Keratinocyte (primary cell): ENCODE results near the gene ZNF516. TPM values are rescaled to one million over a fixed set of nuclear protein-coding genes. Genes with fewer than 3 reads are reported as not detected.

ENCODE experiments used
- DNase-seq: peaks from one replicate; pipeline ENCODE4 v3.0.0-alpha.2; 2011; ENCODE audit warnings: low read depth, missing footprints, low spot score
- FAIRE-seq: peaks from 2 replicates; lab custom pipeline; 2011; peaks lifted over from hg19 to GRCh38; lab: Jason Lieb, UNC
- H2AFZ ChIP-seq: 2 replicates; pipeline ENCODE4 v1.6.0; 2012; ENCODE audit warnings: low read length, control low read depth, inconsistent platforms; ENCODE audit not compliant: control insufficient read depth
- H3K27ac ChIP-seq: 2 replicates; pipeline ENCODE4 v1.5.1; 2011; ENCODE audit warnings: low read length; ENCODE audit not compliant: control insufficient read depth, insufficient read depth
- H3K27me3 ChIP-seq: 3 replicates; pipeline ENCODE4 v1.6.0; 2011; ENCODE audit warnings: low read length; ENCODE audit not compliant: control insufficient read depth, insufficient read depth; ENCODE audit errors: extremely low read depth
- H3K36me3 ChIP-seq, 2 experiments: 2 replicates in 1 of 2; 3 replicates in 1 of 2; pipeline ENCODE4 v1.5.1; 2011; ENCODE audit warnings: low read length in 2 of 2, mild to moderate bottlenecking in 1 of 2; ENCODE audit not compliant: control insufficient read depth in 2 of 2, insufficient read depth in 2 of 2; ENCODE audit errors: extremely low read depth in 1 of 2
- H3K4me1 ChIP-seq: 3 replicates; pipeline ENCODE4 v1.5.1; 2011; ENCODE audit warnings: low read length; ENCODE audit not compliant: control insufficient read depth, insufficient read depth; ENCODE audit errors: extremely low read depth
- H3K4me2 ChIP-seq: 3 replicates; pipeline ENCODE4 v1.6.0; 2011; ENCODE audit warnings: low read depth, low read length; ENCODE audit not compliant: control insufficient read depth, insufficient read depth; ENCODE audit errors: extremely low read depth
- H3K4me3 ChIP-seq, 3 experiments: fragments of 200-600 bp in 1 of 3; sonication (generic) in 1 of 3; 2 replicates in 2 of 3; 3 replicates in 1 of 3; pipeline ENCODE4 v1.5.1; 2011 to 2016; ENCODE audit warnings: low read length in 3 of 3, mild to moderate bottlenecking in 3 of 3, control low read depth in 2 of 3, inconsistent platforms in 1 of 3, low read depth in 1 of 3, mixed read lengths in 1 of 3, mixed run types in 1 of 3, moderate library complexity in 1 of 3; ENCODE audit not compliant: control insufficient read depth in 2 of 3, insufficient read depth in 2 of 3; ENCODE audit errors: extremely low read depth in 1 of 3
- H3K79me2 ChIP-seq: 2 replicates; pipeline ENCODE4 v1.6.0; 2012; ENCODE audit warnings: low read length; ENCODE audit not compliant: control insufficient read depth, insufficient read depth
- H3K9ac ChIP-seq: 3 replicates; pipeline ENCODE4 v1.6.0; 2011; ENCODE audit warnings: low read length; ENCODE audit not compliant: control insufficient read depth, insufficient read depth; ENCODE audit errors: extremely low read depth
- H3K9me1 ChIP-seq: 3 replicates; pipeline ENCODE4 v1.6.0; 2011; ENCODE audit warnings: low read length; ENCODE audit not compliant: control insufficient read depth, insufficient read depth; ENCODE audit errors: extremely low read depth
- H3K9me3 ChIP-seq: 2 replicates; pipeline ENCODE4 v1.5.1; 2012; ENCODE audit warnings: low read depth, low read length; ENCODE audit not compliant: control insufficient read depth
- H4K20me1 ChIP-seq: 3 replicates; pipeline ENCODE4 v1.6.0; 2011; ENCODE audit warnings: low read length; ENCODE audit not compliant: control insufficient read depth, insufficient read depth; ENCODE audit errors: extremely low read depth
- CTCF ChIP-seq, 3 experiments: IDR thresholded peaks in 1 of 3; conservative IDR thresholded peaks in 1 of 3; optimal IDR thresholded peaks in 1 of 3; 2 replicates in 2 of 3; 3 replicates in 1 of 3; pipeline versions ENCODE3 to v1.5.1; 2011; ENCODE audit warnings: low read length in 3 of 3, mild to moderate bottlenecking in 3 of 3, moderate library complexity in 2 of 3, control low read depth in 1 of 3, inconsistent platforms in 1 of 3; ENCODE audit not compliant: insufficient read depth in 2 of 3; ENCODE audit errors: extremely low read depth in 1 of 3
- EZH2 ChIP-seq: IDR thresholded peaks from one replicate; pipeline ENCODE4 v1.6.1; 2012; ENCODE audit warnings: inconsistent platforms, mild to moderate bottlenecking, low read length, moderate library complexity
- dilution Hi-C: fragments of 300-500 bp; cut with MboI; formaldehyde crosslinking; loops from one replicate; pipeline ENCODE4 v1.7.0; 2020; ENCODE audit warnings: low sequenced_read_pairs; ENCODE audit not compliant: extremely low pct_ligation_motif_present
- polyA plus RNA-seq, 5 experiments: library from polyadenylated mRNA; depleted of rRNA in 3 of 5; stranded (reverse) in 3 of 5; stranded (forward) in 1 of 5; unstranded in 1 of 5; fragments of >200 nt; gene quantifications; 1 replicate in 1 of 5; 2 replicates in 3 of 5; 3 replicates in 1 of 5; pipeline versions ENCODE4 v1.2.1 to v1.2.3, GENCODE V29; 2011 to 2012; ENCODE audit warnings: missing spikeins in 2 of 5, low read depth in 1 of 5, low replicate concordance in 1 of 5

Gene ZNF516
- polyA plus RNA-seq, 1 donor (not counting 4 experiments of a cell fraction or from before 2014, with no cell fraction given), result 9.3 TPM

- FAIRE-seq, result no peak
- H4K20me1 ChIP-seq, result peaks cover 5% of the 10 kb centered on the region
These were observed 120.4 kb downstream of the ZNF516 start for GRCh38 chr18:76374330-76375281.

GRCh38 chr18:76373297-76373696 lies 121.7 kb downstream of the ZNF516 start:
- Histone ChIP-seq H3K27ac (no peak overlapping the region), H3K9me1 (no peaks in the 10 kb centered on the region), H3K4me3 (no peak overlapping the region), H3K9ac (no peak overlapping the region), H4K20me1 (peaks cover 5% of the 10 kb centered on the region), H3K9me3 (no peaks in the 10 kb centered on the region), H3K36me3 (peaks cover 8 to 16% of the 10 kb centered on the region in 2 experiments), H3K79me2 (peaks cover 19% of the 10 kb centered on the region), H3K4me1 (peaks cover 5% of the 10 kb centered on the region), H3K27me3 (no peaks in the 10 kb centered on the region), H3K4me2 (no peak overlapping the region), H2AFZ (no peak overlapping the region)
- DNase-seq (no peak), FAIRE-seq (peak; percentile 34)
- no peak for TF ChIP-seq EZH2
- peak in 1 of 3 experiments; percentile 8 for TF ChIP-seq CTCF (optimal IDR thresholded peaks at IDR 0.05 in 1 of 3, IDR thresholded peaks at IDR 0.05 in 1 of 3, conservative IDR thresholded peaks at IDR 0.05 in 1 of 3; ENCODE audit: extremely low read depth in 1 of 3, insufficient read depth in 2 of 3, low read length in 3 of 3)
- dilution Hi-C loops, result no loop called here

More at GRCh38 chr18:76374330-76375281, 120.4 kb downstream of the ZNF516 start:
- H3K4me2 ChIP-seq, result no peak overlapping the region
- H3K27me3 ChIP-seq, result no peaks in the 10 kb centered on the region
- no peak for DNase-seq
- H3K9me3 ChIP-seq, result no peaks in the 10 kb centered on the region
- no peaks in the 10 kb centered on the region for H3K9me1 ChIP-seq
- peaks cover 5% of the 10 kb centered on the region for H3K4me1 ChIP-seq
- peaks cover 19% of the 10 kb centered on the region for H3K79me2 ChIP-seq
- H3K4me3 ChIP-seq, result no peak overlapping the region
- no peak overlapping the region for H3K27ac ChIP-seq
- dilution Hi-C loops, result no loop called here
- no peak overlapping the region for H3K9ac ChIP-seq
- H3K36me3 ChIP-seq, result peaks cover 12 to 16% of the 10 kb centered on the region in 2 experiments
- H2AFZ ChIP-seq, result no peak overlapping the region
- TF ChIP-seq CTCF (optimal IDR thresholded peaks at IDR 0.05 in 1 of 3, IDR thresholded peaks at IDR 0.05 in 1 of 3, conservative IDR thresholded peaks at IDR 0.05 in 1 of 3; ENCODE audit: extremely low read depth in 1 of 3, insufficient read depth in 2 of 3, low read length in 3 of 3), result no peak
- TF ChIP-seq EZH2, result no peak
